Activated CD4-positive, alpha-beta T cell treated with anti-CD3 and anti-CD28 coated beads for 48 hours (primary cell): ENCODE data around the gene H2BK1.
A peak's percentile ranks its signal among the peaks of the same experiment; 100 is the strongest.

Experiments
- DNase-seq: peaks from one replicate; pipeline ENCODE4 v3.0.0-alpha.2; 2020

H2BK1 gene

GRCh38 chr7:151231080-151231479 is 20.8 kb upstream of the H2BK1 start:
- DNase-seq: no peak

- no peak for DNase-seq
Measured at GRCh38 chr7:151229249-151229648, 19.0 kb upstream of the H2BK1 start.

GRCh38 chr7:151228024-151228866 is 18.0 kb upstream of the H2BK1 start:
- no peak for DNase-seq

- peak; percentile 99 for DNase-seq
Measured at GRCh38 chr7:151226875-151227782, 16.8 kb upstream of the H2BK1 start, which contains the start of gene ABCF2. ABCF2 (minus strand) TSS chr7:151227205; CDS start chr7:151226458, 747 bp downstream.

- DNase-seq: no peak
Measured at GRCh38 chr7:151226560-151226874, 16.2 kb upstream of the H2BK1 start.

- DNase-seq: no peak
Measured at GRCh38 chr7:151225948-151226510, 15.7 kb upstream of the H2BK1 start.

GRCh38 chr7:151223728-151224127 is 13.4 kb upstream of the H2BK1 start:
- DNase-seq: no peak

GRCh38 chr7:151218170-151218569 is 7.9 kb upstream of the H2BK1 start:
- no peak for DNase-seq

- no peak for DNase-seq
Measured at GRCh38 chr7:151215396-151215795, 5.1 kb upstream of the H2BK1 start.

GRCh38 chr7:151213826-151214225 is 3.5 kb upstream of the H2BK1 start:
- no peak for DNase-seq

- DNase-seq: no peak
Measured at GRCh38 chr7:151212626-151213025, 2.3 kb upstream of the H2BK1 start.

- no peak for DNase-seq
Measured at GRCh38 chr7:151211155-151211772, 976 bp upstream of the H2BK1 start.

- no peak for DNase-seq
Measured at GRCh38 chr7:151209588-151209987, 700 bp downstream of the H2BK1 start.

- DNase-seq: no peak
Measured at GRCh38 chr7:151208253-151208862, 1.9 kb downstream of the H2BK1 start.

GRCh38 chr7:151207804-151208203 is 2.5 kb downstream of the H2BK1 start:
- DNase-seq: no peak

- DNase-seq: no peak
Measured at GRCh38 chr7:151207315-151207714, 3.0 kb downstream of the H2BK1 start.

GRCh38 chr7:151206914-151207313 is 3.4 kb downstream of the H2BK1 start:
- no peak for DNase-seq

GRCh38 chr7:151205730-151206129 is 4.6 kb downstream of the H2BK1 start:
- no peak for DNase-seq

- DNase-seq: no peak
Measured at GRCh38 chr7:151204383-151205032, 5.8 kb downstream of the H2BK1 start.

GRCh38 chr7:151202836-151203235 is 7.5 kb downstream of the H2BK1 start:
- no peak for DNase-seq

GRCh38 chr7:151201751-151202150 is 8.5 kb downstream of the H2BK1 start:
- DNase-seq: no peak

- no peak for DNase-seq
Measured at GRCh38 chr7:151201344-151201743, 8.9 kb downstream of the H2BK1 start.
